ENCODE data around the gene FAM222B. TPM values are rescaled to one million over a fixed set of nuclear protein-coding genes. Genes with fewer than 3 reads are reported as not detected.
A peak's percentile ranks its signal among the peaks of the same experiment; 100 is the strongest.
"Not testable (repeated sequence)": the region's sequence is repeated elsewhere in the genome, so short reads cannot be mapped to it uniquely, and the experiment has no call there.

FAM222B gene
- total RNA-seq, 1 donor from 2014 or later = 45.3 TPM

DNA sequence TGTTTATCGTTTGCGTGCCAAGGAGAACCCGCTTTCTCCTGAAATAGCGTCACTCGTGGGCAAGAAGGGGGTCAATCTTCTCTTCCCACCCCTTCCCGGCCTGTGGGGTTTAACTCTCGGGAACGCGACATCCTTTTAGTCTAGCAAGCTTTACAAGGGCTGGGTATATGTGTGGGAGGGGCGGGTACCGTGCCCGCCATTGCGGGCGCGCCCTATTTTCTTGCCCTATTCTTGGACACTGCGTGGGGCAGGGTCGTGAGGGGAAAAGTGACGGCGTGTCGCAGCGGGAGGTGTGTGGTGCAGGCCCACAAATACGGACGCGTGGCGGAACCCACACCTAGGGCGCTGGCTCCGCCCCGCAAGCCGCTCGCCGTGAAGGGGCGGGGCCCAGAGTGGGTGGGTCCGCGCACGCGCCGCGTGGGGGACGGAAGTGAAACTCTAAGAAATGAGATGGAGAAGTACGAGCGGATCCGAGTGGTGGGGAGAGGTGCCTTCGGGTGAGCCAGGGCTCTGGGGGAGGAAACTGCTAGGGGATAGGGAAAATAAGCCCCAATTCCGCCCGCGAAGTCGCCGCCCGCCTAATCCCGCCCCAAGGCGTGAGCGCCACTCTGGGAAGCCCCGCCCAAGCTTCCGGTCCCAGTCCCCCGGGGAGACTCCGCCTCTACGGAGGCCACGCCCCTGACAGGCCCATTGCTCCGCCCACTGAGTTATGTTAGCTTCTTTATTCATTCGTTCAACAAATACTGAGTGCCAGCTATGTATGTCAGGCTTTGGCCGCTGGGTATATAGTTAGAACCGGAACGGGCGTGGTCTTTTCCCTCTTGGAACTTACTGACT, 114.0 kb downstream of the FAM222B start, which contains the start of gene NEK8:
Gene NEK8, plus strand, starts transcription at position 425 of the 837 bp plus-strand sequence. Its CDS starts 26 bp downstream, at position 451.
- peak; percentile 97 for DNase-seq (ENCODE audit: low spot score)

GRCh38 chr17:28726627-28727491, 115.7 kb downstream of the FAM222B start:
- DNase-seq (ENCODE audit: low spot score) = peak; percentile 94

DNA sequence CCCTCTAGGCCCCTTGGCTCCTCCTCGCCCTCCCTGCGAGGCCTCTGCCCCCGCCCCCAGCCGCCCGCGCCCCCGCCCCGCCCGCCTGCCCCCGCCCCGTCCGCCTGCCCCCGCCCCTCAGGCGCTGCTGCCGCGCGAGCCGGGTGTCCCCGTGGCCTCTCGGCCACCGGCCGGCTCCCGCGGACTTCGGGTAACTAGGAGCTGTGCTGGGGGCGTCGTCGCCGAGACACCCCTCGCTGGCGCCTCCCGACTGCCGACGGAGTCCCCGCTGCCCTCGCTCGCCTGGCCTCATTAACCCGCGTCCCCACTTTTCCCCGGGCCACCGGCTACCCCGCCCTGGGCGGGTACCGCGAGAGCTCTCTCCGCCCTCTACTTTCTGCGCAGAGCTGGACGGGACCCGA, 116.4 kb downstream of the FAM222B start, which contains the start of gene TLCD1:
Gene TLCD1, minus strand, starts transcription at position 8 of the 401 bp plus-strand sequence. CDS start 136 bp downstream, outside the sequence.
- no peak for DNase-seq (ENCODE audit: low spot score)

GRCh38 chr17:28725660-28726225, 116.8 kb downstream of the FAM222B start:
- DNase-seq (ENCODE audit: low spot score) = no peak

GRCh38 chr17:28725166-28725659, 117.4 kb downstream of the FAM222B start:
- no peak for DNase-seq (ENCODE audit: low spot score)

GRCh38 chr17:28724500-28725165, 118.0 kb downstream of the FAM222B start:
- DNase-seq (ENCODE audit: low spot score) = no peak

- not testable (repeated sequence) for DNase-seq (ENCODE audit: low spot score)
Measured at GRCh38 chr17:28723836-28724499, 118.6 kb downstream of the FAM222B start.

GRCh38 chr17:28723159-28723835, 119.3 kb downstream of the FAM222B start:
- DNase-seq (ENCODE audit: low spot score) = no peak

DNA sequence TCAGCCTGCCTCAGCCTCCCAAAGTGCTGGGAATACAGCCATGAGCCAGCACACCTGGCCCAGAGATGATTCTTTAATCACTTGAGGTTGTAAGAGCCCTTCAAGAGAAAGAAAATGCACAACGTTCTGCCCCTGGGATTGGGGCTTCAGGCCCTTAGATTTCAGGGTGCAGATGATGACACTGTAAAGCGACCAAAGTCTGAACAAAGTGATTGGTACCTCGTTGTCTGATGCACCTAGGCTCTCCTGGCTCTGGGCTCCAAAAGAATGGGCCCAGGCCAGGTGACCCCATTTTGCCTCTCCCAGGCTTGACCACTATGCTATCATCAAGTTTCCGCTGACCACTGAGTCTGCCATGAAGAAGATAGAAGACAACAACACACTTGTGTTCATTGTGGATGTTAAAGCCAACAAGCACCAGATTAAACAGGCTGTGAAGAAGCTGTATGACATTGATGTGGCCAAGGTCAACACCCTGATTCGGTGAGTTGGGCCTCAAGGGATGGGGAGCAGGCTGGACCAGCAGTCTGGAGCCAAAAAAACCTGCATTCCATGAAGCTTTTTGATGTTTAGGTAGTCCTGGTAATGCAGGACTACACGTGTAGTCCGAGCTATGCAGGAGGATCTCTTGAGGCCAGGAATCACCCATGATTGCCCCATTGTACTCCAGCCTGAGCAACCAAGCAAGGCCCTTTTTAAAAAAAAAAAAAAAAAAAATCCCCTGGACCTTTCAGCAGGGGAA, 120.0 kb downstream of the FAM222B start:
- no peak for DNase-seq (ENCODE audit: low spot score)

- DNase-seq (ENCODE audit: low spot score) = not testable (repeated sequence)
Measured at GRCh38 chr17:28720997-28721329, 121.6 kb downstream of the FAM222B start.

DNA sequence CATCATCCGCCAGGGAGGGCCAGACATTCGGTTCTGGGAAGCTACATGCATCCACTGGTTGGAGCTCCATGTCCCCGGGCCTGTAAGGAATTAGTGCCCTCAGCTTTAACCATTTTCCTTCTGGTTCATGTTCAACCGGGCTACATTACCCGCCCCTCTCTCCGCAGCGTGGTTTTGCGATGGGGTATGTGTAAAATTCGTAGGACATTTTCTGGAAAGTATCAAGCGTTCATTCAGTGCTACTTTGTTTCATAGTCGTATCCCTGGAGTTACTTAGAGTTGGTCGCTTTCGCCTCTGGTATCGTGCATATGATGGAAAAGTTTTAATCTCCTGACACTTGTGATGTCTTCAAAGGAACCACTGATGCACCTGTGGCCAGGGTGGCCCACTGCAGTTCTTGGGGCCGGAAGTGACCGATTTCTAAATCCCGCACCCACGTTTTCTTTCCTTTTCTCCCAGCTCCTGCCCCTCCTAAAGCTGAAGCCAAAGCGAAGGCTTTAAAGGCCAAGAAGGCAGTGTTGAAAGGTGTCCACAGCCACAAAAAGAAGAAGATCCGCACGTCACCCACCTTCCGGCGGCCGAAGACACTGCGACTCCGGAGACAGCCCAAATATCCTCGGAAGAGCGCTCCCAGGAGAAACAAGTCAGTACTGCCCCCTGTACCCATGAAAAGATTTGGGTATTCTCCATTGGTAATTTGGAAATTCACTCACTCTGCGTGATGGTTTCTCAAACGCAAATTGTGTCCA, 122.2 kb downstream of the FAM222B start:
- DNase-seq (ENCODE audit: low spot score) = no peak

GRCh38 chr17:28719021-28719433, 123.6 kb downstream of the FAM222B start:
- no peak for DNase-seq (ENCODE audit: low spot score)

DNA sequence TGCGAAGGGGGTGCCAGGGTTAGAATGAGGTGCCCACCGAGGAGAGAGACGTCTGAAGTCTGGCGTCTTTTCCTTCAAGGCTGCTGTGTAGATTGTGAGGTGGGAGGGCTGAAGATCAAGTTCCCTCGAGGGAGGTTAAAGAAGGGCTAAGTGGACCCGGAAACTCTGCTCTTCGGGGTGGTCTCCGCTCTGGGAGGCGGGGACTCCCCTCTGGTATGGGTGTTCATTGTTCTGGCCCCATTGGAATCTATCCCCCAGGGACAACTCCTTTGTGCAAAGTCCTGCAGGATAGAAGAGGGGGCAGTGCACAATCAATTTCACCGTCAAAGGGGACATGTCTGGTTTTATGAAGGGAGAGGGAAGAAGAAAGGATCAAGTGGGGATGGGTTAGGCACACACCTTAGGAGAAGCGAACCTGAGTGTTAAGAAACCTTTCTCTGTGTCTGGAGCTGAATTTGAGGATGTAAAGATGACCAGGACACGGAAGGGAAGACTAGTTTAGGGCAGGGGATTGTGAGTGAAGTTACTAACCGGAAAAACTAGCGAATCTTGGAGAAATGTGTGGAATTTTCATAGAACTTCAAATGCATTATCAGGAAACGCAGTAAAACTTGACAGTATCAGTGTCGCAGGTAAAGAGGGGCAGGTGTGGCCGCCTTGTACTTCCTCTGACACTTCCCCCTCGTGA, 124.1 kb downstream of the FAM222B start:
- no peak for DNase-seq (ENCODE audit: low spot score)

DNA sequence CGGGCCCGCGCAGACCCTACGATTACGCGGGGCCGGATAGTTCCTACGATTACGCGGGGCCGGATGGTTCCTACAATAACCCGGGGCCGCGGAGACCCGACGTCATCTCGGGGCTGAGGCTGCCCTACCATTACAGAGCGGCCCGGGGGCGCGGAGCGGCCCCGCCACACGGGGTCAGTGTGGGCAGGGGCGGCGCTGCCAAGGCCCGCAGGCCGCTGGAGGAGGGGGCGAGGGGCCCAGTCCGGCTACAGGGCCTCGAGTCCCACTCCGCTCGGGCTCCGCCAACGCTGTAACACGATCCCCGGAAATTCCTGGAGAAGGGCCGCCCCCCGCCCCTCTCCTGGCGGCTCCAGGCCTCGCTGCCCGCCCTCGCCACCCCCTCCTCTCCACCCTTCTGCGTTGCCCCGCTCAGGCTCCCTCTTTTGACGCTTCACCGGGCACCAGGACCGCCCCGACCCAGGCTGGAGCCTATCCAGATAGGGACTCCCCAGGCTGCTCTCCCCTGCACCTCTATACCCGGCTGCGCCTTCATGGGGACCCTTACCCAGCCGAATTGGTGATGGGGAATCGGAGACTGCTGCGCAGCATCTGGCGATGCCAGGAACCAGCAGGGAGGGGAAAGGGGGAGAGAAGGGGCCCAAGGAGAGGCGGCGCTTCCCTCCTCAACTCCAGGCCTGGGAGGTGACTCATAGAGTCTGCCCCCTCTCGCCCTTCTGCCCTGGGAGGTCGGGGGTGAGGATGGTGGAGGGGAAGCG, 124.8 kb downstream of the FAM222B start, which contains the start of gene RAB34:
Gene RAB34, minus strand, starts transcription at position 291 of the 755 bp plus-strand sequence. CDS start 602 bp downstream, outside the sequence.
- DNase-seq (ENCODE audit: low spot score) = peak; percentile 54

DNA sequence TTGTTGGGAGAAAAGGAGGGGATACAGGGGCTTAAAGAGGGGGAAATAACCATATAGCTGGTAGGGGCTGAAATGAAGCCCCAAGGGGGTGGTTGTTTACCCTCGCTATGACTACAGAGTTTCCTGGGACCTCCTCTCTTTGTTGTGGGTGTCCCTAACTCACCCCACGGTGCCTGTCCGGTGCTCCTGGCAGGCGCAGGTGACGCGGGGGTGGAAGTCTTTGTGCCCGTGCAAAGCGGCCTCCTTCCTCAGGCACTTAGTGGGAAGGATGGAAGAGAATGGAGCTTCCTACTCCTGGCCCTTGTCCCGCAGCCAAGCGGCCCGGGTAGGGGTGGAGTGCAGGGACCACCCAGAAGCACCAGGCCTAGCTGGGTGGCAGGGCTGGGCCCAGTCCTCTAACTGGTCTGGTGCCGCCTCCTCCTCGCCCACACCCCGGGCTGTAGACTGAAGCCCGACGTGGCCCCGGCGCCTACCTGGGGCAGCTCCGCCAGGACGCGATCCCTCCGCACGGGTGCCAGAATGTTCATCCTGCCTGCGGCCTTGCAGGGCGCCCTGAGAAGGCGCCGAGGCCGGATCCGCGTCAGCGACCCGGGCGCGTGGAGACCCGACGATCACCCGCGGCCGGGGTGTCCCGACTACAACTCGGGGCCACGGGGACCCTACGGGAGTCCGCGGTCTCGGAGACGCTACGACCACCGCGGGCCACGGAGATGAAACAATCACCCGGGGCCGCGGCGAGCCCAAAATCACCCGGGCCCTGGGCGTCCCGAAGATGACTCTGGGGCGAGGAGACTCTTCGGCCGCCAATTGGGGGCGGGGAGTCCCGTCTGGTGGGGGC, 125.6 kb downstream of the FAM222B start:
- no peak for DNase-seq (ENCODE audit: low spot score)

GRCh38 chr17:28715217-28715616, 127.4 kb downstream of the FAM222B start:
- DNase-seq (ENCODE audit: low spot score) = no peak
